Measurements from ENCODE around the gene KLHL12.
"Not testable (repeated sequence)": the region's sequence is repeated elsewhere in the genome, so short reads cannot be mapped to it uniquely, and the experiment has no call there.

The KLHL12 gene

GRCh38 chr1:202941372-202941771, 14.3 kb upstream of the KLHL12 start:
- ChIA-PET CTCF (no interaction called here), POLR2A (no interaction called here)
- no peak for DNase-seq (ENCODE audit: extremely low spot score)
- no peak for TF ChIP-seq PKNOX1 (IDR thresholded peaks at IDR 0.05)
- no peak for TF ChIP-seq FOXK2 (IDR thresholded peaks at IDR 0.05)
- TF ChIP-seq CTBP1 (IDR thresholded peaks at IDR 0.05; ENCODE audit: borderline replicate concordance) = no peak

DNA sequence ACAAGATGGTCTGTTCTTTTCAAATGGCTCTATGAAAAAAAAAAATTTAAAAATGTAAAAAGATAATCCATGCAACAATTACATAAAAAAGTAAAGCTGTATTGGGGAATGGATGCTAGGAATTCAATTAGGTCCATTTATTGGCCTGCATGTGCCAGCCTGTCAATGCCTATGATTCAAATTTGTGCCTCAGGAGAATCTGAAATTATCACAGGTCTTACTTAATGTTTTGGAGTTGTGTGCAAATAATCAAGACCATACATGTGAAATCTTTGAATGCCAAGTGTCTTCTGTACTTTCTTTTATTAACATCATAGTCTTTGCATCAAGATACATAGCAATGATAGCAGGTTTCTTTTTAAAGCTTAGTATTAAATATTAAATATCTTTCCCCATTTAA, 13.5 kb upstream of the KLHL12 start:
- no peak for TF ChIP-seq FOXA1 (IDR thresholded peaks at IDR 0.05)
- no peak for TF ChIP-seq CTBP1 (IDR thresholded peaks at IDR 0.05; ENCODE audit: borderline replicate concordance)
- TF ChIP-seq LEF1 (IDR thresholded peaks at IDR 0.05; ENCODE audit: borderline replicate concordance) = no peak
- no peak for TF ChIP-seq SUZ12 (IDR thresholded peaks at IDR 0.05)
- no peak for TF ChIP-seq SP1 (IDR thresholded peaks at IDR 0.05)
- TF ChIP-seq FOXM1 (IDR thresholded peaks at IDR 0.05; ENCODE audit: borderline replicate concordance) = no peak
- no peak for TF ChIP-seq PKNOX1 (IDR thresholded peaks at IDR 0.05)
- TF ChIP-seq BHLHE40 (IDR thresholded peaks at IDR 0.05; ENCODE audit: borderline replicate concordance) = no peak
- TF ChIP-seq L3MBTL2 (conservative IDR thresholded peaks at IDR 0.05) = no peak
- no peak for TF ChIP-seq ARNT (IDR thresholded peaks at IDR 0.05)
- no peak for TF ChIP-seq ELF4 (IDR thresholded peaks at IDR 0.05)
- TF ChIP-seq ZNF384 (IDR thresholded peaks at IDR 0.05) = no peak
- TF ChIP-seq NFRKB (IDR thresholded peaks at IDR 0.05) = no peak
- no peak for TF ChIP-seq TARDBP (IDR thresholded peaks at IDR 0.05)
- no peak for TF ChIP-seq HDGF (IDR thresholded peaks at IDR 0.05; ENCODE audit: borderline replicate concordance)
- no peak for TF ChIP-seq FOXK2 (IDR thresholded peaks at IDR 0.05)
- POLR2A ChIA-PET = no interaction called here
- CTCF ChIA-PET = no interaction called here
- DNase-seq (ENCODE audit: extremely low spot score) = no peak

GRCh38 chr1:202938287-202938925, 11.4 kb upstream of the KLHL12 start:
- no peak for TF ChIP-seq LEF1 (IDR thresholded peaks at IDR 0.05; ENCODE audit: borderline replicate concordance)
- TF ChIP-seq SP1 (IDR thresholded peaks at IDR 0.05) = no peak
- TF ChIP-seq ZNF384 (IDR thresholded peaks at IDR 0.05) = no peak
- TF ChIP-seq HDGF (IDR thresholded peaks at IDR 0.05; ENCODE audit: borderline replicate concordance) = no peak
- TF ChIP-seq TARDBP (IDR thresholded peaks at IDR 0.05) = no peak
- TF ChIP-seq NFRKB (IDR thresholded peaks at IDR 0.05) = no peak
- TF ChIP-seq FOXA1 (IDR thresholded peaks at IDR 0.05) = no peak
- no peak for DNase-seq (ENCODE audit: extremely low spot score)
- CTCF ChIA-PET = no interaction called here
- POLR2A ChIA-PET = interaction anchor here (1.1 kb wide), 1 partner anchor 11 kb away, joined by 3 read pairs; the partner anchor contains the start of gene KLHL12

DNA sequence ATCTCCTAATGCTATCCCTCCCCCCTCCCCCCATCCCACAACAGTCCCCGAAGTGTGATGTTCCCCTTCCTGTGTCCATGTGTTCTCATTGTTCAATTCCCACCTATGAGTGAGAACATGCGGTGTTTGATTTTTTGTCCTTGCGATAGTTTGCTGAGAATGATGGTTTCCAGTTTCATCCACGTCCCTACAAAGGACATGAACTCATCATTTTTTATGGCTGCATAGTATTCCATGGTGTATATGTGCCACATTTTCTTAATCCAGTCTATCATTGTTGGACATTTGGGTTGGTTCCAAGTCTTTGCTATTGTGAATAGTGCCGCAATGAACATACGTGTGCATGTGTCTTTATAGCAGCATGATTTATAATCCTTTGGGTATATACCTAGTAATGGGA, 9.4 kb upstream of the KLHL12 start:
- POLR2A ChIA-PET; DNase-seq (ENCODE audit: extremely low spot score); CTCF ChIA-PET: not testable (repeated sequence)

DNA sequence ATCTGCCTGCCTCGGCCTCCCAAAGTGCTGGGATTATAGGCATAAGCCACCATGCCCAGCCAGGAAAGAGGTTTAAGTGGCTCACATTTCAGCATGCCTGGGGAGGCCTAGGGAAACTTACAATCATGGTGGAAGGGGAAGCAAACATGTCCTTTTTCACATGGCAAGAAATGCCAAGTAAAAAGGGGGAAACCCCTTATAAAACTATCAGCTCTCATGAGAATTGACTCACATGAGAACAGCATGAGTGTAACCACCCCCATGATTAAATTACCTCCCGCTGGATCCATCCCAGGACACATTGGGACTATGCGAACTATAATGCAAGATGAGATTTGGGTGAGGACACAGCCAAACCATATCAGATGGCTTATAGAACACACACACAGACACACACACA, 8.8 kb upstream of the KLHL12 start:
- no peak for DNase-seq (ENCODE audit: extremely low spot score)
- ChIA-PET POLR2A (no interaction called here), CTCF (no interaction called here)
- TF ChIP-seq FOXK2 (IDR thresholded peaks at IDR 0.05) = no peak
- no peak for TF ChIP-seq ARNT (IDR thresholded peaks at IDR 0.05)
- TF ChIP-seq SUZ12 (IDR thresholded peaks at IDR 0.05) = no peak
- no peak for TF ChIP-seq BHLHE40 (IDR thresholded peaks at IDR 0.05; ENCODE audit: borderline replicate concordance)
- TF ChIP-seq SP1 (IDR thresholded peaks at IDR 0.05) = no peak
- TF ChIP-seq L3MBTL2 (conservative IDR thresholded peaks at IDR 0.05) = no peak

DNA sequence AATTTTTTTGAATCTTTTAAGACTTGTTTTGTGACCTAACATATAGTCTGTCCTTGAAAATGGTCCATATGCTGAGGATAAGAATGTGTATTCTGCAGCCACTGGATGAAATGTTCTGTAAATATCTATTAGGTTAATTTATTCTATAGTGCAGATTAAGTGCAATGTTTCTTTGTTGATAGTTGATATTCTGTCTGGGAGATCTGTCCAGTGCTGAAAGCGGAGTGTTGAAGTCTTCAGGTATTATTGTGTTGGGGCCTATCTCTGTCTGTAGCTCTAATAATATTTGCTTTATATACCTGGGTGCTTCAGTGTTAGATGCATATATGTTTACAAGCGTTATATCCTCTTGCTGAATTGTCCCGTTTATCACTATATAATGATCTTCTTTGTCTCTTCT, 7.7 kb upstream of the KLHL12 start:
- CTCF ChIA-PET = no interaction called here

More for the DNA sequence above, 7.7 kb upstream of the KLHL12 start:
- no peak for DNase-seq (ENCODE audit: extremely low spot score)
- TF ChIP-seq FOXM1 (IDR thresholded peaks at IDR 0.05; ENCODE audit: borderline replicate concordance) (no peak), L3MBTL2 (conservative IDR thresholded peaks at IDR 0.05) (no peak), NFRKB (IDR thresholded peaks at IDR 0.05) (no peak), ARNT (IDR thresholded peaks at IDR 0.05) (no peak), FOXK2 (IDR thresholded peaks at IDR 0.05) (no peak), SUZ12 (IDR thresholded peaks at IDR 0.05) (no peak), PKNOX1 (IDR thresholded peaks at IDR 0.05) (no peak), FOXA1 (IDR thresholded peaks at IDR 0.05) (no peak), TARDBP (IDR thresholded peaks at IDR 0.05) (no peak), LEF1 (IDR thresholded peaks at IDR 0.05; ENCODE audit: borderline replicate concordance) (no peak), HDGF (IDR thresholded peaks at IDR 0.05; ENCODE audit: borderline replicate concordance) (no peak), ZNF384 (IDR thresholded peaks at IDR 0.05) (no peak), CTBP1 (IDR thresholded peaks at IDR 0.05; ENCODE audit: borderline replicate concordance) (no peak), ELF4 (IDR thresholded peaks at IDR 0.05) (no peak), BHLHE40 (IDR thresholded peaks at IDR 0.05; ENCODE audit: borderline replicate concordance) (no peak), SP1 (IDR thresholded peaks at IDR 0.05) (no peak)
- POLR2A ChIA-PET = no interaction called here
